Measurements from ENCODE around the gene CACNA1H.

DNA sequence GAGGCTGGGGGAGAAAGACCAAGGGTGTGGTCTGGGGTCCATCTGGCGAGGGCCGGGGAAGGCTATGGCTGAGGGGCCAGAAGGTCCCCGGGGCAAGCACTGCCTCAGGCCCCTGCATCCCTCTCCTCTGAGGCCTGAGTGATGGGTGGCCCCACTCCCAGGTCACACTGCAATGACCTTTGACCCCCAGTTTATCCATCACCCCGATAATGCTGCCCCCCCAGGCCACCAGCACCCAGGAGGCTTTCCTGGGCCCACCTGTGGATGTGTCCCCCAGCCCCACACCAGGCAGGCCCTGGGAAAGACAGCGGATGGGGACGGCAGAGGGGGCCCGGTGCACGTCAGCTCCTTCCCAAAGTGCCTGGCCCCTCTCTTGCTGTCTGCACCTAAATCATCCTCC is 22.5 kb upstream of the CACNA1H start:
- TF ChIP-seq CTCF (IDR thresholded peaks at IDR 0.05; ENCODE audit: extremely low read depth in 1 of 2, insufficient read depth in 1 of 2, low read depth in 1 of 2, low read length in 2 of 2) (no peak), POLR2AphosphoS5 (IDR thresholded peaks at IDR 0.05; ENCODE audit: insufficient read depth, low read depth, low read length) (no peak), POLR2A (IDR thresholded peaks at IDR 0.05; ENCODE audit: low read depth, low read length) (no peak), FOS (IDR thresholded peaks at IDR 0.05; ENCODE audit: borderline replicate concordance, insufficient read depth, low read length) (no peak), MAX (IDR thresholded peaks at IDR 0.05; ENCODE audit: insufficient read depth, insufficient read length) (no peak), EZH2 (IDR thresholded peaks at IDR 0.05; ENCODE audit: borderline replicate concordance, low read depth, low read length, severe bottlenecking) (no peak)

Measured in endothelial cell of umbilical vein (primary cell).